LHCN-M2 (cell line): ENCODE measurements around the gene PSMB9. TPM values are rescaled to one million over a fixed set of nuclear protein-coding genes. Genes with fewer than 3 reads are reported as not detected.
A peak's percentile ranks its signal among the peaks of the same experiment; 100 is the strongest.
"Not testable (repeated sequence)": the region's sequence is repeated elsewhere in the genome, so short reads cannot be mapped to it uniquely, and the experiment has no call there.

Experiments
- DNase-seq: peaks from one replicate; pipeline ENCODE4 v3.0.0-alpha.2; 2012; ENCODE audit warnings: low read depth
- total RNA-seq: library from RNA; depleted of rRNA; stranded (reverse); fragments of >200 nt; gene quantifications from 2 replicates; pipeline ENCODE4 v1.2.3, GENCODE V29; 2014

Gene PSMB9
- total RNA-seq, 1 experiment from 2014 or later, result 20.0 TPM

DNA sequence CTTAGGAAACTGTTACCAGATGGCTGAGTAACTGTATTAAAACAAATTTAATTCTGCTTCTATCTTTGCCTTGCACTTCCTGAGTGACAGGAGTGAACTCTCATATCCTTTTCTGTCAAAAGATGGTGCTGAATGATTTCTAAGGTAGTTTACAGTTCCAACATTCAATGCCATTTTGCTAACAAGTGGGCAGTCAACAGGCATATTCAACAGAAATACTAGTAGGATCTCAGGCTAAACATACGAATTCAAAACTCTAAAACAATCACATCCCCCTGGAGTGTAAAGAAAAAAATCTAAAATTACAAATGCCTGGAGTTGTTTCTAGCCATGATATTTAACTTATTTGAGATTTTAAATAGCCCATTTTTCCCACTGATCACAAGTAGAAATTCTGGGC is 6.7 kb downstream of the PSMB9 start:
- DNase-seq, result no peak

DNA sequence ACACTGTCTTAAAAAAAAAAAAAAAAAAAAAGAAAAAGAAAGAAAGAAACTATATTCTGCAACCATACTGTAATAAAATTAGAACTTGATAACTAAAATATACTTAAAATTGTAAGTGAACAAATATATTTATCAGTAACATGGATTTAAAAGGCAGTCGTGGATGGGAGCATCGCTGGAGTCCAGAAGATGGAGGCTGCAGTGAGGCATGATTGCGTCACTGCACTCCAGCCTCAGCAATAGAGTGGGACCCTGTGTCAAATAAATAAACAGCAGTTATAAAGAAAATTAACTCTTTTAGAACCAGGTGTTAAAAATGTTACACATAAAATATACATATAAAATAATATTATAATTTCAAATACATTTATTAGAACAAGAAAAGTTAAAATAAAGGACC is 8.7 kb downstream of the PSMB9 start:
- DNase-seq, result no peak

DNA sequence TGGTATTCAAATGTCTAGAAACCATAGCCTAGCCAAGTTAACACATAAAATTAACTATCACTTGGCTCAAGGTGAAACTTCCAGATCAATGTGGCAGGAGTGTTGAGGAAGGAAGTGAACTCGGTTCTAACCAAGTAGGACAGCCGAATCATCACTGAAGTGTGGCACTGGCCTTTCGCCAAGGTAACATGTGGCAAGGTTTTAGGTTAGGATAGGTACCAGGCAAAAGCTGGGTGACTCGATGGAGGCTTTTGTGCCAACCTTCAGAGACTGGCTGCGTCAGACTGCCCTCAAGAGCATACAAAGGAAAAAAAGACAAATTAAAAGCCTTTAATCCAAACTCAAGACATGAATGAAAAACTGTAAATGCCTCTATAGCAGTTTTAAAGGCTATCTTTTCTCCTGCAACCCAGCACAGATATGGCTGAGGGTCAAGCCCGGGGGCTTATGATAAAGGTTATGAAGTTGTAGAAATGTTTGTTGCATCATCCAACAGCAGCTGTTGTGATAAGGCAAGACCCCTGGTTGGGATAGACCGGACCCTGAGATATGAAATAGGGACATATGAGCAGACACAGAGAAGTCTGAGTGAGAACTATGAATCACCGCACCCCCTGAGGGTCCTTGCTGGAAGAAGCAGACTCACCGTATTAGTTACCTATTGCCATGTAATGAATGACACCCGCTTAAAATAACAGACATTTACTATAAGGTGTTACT is 11.9 kb downstream of the PSMB9 start:
- no peak for DNase-seq

DNA sequence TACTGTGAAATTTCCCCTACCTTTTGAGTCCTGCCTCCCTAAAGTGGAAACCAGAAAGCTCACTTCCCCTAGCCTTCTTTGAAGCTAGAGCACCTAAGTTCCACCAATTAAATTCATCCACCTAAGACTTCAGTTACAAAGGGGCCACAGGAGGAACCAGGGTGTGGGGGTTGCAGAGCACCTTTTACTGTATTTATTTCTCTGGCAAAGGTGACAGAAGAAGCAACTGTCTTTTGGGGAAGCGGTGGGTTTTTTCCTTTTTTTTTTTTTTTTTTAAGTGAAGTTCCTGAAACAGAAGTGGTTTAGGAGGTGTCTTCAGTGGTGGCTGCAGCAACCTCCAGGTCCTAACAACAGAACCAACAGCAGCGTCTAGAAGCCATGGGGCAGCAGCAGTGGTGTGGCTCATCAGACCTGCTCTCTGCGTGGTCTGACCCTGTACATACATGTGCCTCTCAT is 13.1 kb downstream of the PSMB9 start:
- no peak for DNase-seq

DNA sequence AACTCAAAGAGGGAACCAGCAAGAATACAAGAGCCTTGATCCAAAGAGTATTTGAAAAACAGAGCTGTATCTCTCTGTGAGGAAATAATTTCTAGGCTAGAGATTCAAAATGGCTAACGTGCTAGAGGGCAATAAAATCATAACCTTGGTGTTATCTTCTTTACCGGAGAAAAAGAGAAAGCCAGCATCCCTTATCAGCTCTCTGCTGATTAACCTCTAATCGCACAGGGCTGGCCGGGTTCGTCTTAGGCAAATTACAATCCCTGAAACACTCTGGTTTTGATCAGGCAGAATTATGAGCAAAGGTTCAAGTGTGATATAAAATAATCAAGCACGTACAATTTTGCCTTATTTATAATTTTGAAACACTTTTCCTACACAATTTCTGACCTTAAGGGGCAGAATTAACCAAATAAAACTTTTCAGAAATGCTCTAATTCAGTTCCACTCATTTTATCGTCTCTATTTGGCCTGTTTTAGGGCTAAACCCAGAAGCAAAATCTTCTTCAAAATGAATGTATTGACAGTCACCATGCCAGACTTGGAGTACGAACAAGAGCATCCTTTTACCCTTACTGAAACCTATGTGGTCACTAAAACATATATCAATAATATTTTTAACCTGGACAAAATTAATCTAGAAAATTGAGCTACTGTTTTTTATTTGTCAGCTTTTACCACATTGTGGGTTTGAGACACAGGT is 13.7 kb downstream of the PSMB9 start:
- DNase-seq, result no peak

GRCh38 chr6:32868257-32868788 is 14.3 kb downstream of the PSMB9 start:
- DNase-seq, result peak; percentile 69

GRCh38 chr6:32873947-32874346 is 20.0 kb downstream of the PSMB9 start:
- not testable (repeated sequence) for DNase-seq

DNA sequence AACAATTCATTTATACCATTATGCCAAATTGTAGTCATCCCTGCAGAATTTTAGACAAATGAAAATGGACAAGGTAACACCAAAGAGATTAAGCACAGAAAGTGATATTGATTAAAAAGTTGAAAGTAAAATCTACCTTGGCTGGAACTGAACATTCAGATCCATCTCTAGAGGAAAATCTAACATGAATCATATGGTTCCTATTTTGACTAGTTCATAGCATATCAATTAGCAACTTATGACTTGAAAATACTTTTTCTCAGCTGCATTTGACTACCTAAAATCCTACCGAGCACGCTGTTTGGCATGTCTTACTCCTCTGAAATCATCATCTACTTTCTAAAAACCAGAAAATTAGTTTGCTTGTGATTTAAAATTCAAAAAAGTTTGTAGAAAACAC is 22.6 kb downstream of the PSMB9 start:
- no peak for DNase-seq

DNA sequence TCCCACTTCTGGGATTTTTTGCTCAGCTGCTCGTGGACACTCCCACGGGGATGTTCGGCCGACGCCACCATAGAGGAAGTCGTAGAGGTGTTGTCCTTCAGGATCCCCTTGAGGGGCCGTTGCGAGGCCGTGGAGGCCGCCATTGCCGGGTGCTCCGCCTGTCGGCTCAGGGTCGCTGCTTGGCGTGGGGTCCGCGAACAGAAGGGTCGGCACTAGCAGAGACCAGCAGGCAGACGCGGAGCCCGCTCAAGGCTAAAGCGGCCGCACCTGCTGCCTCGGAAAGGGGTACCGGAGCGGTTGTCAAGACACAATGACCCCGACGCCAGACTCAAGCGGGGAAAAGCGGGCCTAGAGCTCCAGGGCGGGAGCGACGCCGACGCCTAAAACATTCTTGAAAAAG is 25.7 kb downstream of the PSMB9 start:
- DNase-seq, result no peak

GRCh38 chr6:32880962-32881361 is 27.0 kb downstream of the PSMB9 start:
- DNase-seq, result not testable (repeated sequence)

- peak; percentile 68 for DNase-seq
Measured at GRCh38 chr6:32882879-32883250, 28.9 kb downstream of the PSMB9 start.

DNA sequence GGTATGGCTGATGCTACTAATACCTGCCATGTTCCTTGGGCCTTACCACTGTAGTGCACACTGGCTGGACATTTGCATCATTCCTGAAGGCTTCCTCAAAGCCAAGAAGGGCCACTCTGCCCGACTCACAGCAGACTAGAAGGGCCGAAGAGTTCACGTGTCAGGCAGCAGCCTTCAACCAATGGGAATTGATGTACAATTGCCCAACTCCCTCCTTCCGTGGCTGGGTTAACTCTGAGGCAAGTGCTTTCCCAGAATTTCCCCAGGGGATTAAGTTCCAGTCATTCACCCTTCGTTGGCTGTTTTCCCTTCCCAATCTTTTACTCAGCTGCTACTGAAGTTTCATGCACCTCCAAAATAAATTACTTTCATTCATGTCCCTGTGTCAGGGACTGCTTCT is 29.8 kb downstream of the PSMB9 start:
- DNase-seq, result peak; percentile 79

DNA sequence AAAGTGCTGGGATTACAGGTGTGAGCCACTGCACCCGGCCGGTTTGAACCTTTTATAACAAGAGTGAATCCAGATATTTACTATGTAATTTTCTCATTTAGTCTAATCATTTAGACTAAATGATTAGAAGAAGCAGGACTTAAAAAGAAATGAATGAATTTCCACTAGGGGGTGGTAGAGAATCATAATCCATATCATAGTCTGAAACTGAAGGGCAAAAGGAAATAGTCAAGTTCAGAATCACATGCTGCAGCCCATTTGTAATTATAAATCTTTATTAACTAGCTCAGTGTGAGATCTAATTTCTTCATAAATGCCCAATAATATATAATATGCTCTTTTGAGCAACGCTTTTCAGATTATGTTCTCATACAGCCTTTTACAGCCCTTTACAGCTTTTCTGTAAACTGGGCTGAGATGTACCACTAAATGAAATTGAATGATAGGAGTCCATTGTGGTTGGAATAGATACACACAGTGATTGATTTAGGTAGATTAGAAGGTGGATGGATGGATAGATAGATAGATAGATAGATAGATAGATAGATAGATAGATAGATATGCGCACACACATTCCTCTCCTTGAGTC is 31.8 kb downstream of the PSMB9 start:
- peak; percentile 73 for DNase-seq

DNA sequence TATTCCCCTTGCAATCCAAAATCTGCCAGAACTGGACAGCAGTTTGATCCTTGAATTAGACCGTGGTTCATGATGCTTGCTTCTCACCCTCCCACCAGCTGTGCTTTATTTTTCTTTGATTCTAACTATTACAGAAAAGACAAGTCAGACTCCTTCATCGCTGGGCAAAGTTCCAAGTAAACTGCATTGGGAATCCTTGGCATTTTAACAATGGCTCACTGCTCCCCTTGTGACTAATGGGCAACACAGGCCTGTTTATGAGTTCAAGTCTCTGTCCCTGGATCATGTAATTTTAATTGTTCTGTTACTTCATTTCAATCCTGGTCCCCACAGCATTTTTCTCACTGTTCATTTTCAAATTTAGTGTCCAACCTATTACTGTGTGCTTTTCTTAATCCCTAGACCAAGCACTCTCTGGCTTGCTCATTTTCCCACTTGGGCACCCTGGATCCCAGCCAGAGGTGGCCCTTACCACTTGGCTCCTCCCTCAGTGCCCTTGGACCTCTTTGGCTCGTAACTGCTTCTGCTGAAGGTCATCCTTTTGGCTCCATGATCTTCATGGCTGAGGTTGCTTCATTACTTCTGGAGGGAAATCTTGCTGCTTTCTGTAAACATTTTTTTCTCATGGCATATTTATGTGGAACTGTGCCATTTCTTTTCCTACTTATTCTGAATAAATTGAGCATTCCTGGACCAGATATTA is 32.8 kb downstream of the PSMB9 start:
- DNase-seq, result peak; percentile 91

DNA sequence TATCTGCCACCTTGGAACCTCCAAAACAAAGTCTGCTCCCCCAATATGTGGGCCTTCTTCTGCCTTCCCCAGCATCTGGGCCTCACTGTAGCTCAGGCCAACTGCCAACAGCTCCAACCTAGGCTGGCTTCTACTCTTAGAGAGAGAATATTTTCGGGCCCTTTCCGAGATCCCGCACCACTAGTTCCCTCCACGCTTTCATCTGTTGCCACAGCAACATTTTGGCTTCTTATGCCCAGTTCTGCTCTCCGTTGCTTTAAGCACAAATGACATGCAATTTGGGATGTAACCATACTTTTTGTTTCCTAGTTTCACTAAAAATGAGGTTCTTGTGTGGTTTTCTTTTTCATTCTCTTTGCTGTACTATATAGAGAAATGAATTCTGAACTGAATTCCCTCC is 33.6 kb downstream of the PSMB9 start:
- no peak for DNase-seq

DNA sequence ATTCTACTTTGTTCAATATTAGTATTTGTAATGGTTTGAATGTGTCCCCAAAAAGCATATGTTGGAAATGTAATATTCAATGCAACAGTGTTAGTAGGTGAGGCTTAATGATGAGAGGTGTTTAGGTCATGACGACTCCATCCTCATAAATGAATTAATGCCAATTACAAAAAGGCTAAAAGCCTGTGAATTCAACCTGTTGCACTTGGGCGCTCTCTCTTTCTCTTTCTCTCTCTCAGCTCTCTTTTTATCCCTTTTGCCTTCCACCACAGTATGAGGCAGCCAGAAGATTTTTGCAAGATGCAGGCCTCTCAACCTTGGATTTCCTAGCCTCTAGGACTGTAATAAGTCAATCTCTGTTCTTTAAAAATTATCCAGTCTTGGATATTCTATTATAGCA is 34.6 kb downstream of the PSMB9 start:
- DNase-seq, result no peak

DNA sequence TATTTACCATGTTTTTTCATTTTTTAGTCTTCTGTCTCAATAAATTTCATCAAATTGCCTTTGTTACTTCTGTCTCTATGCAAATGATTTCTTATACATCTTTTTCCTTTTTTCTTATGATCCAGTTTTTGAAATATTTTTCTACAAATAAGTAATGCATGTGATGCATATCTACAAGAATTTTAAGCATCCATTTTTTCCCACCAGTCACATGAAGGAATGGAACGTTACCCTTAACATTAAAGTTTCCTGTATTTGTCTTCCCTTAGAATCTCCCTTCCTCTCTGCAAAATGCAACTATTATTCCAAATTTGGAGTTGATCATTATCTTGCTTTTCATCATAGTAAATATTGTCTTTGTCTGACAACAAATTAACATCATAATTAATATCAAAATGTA is 35.5 kb downstream of the PSMB9 start:
- no peak for DNase-seq

GRCh38 chr6:32890831-32891230 is 36.8 kb downstream of the PSMB9 start:
- no peak for DNase-seq

DNA sequence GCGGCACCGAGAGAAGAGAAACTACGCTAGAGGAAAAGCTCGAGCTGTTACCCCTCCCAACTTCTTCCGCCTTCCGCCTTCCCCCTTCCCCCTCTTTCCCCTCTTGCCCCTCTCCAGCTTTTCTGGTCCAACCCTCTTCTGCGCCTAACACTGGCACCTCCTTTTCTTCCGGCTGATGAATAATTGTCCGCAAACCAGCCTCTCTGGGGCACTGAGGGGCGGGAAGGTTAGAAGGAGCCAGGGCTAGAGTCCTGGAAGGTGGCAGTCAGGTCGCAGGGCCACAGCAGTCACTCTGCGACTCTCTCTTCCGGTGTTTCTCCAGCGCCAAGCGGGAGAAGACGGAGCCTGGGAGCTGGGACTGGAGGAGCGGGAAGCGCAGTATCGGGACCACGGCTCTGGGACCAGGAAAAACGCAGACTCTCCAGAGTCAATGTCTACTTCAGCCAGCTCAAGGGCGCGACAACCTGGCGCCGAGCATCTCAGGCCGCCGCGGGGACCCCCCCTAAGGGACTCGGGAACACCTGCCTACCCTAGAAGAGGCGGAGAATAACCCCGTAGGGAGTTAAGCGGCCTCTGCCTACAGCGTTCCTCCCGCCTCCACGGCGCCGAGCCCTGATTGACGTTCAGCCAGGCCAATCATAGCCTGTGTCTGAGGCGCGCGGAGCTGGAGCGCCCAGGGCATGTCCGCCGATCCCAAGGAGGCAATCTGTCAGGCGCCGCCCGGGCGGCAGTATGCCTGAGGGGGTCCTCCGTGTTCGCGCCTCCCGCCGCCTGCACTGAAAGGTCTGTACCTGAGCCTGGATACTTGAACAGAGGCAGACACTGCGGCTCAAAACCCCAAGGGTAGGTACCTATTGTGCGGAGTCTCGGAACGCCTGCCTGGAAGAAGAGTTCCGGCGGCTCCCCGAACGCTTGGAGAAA is 40.4 kb downstream of the PSMB9 start:
- DNase-seq, result peak; percentile 87

GRCh38 chr6:32895006-32895345 is 41.0 kb downstream of the PSMB9 start:
- no peak for DNase-seq

- no peak for DNase-seq
Measured at GRCh38 chr6:32903952-32904351, 50.0 kb downstream of the PSMB9 start.
